Epithelial cell of esophagus (primary cell): ENCODE measurements around the gene TTLL1.
A peak's percentile ranks its signal among the peaks of the same experiment; 100 is the strongest.

Experiments
- DNase-seq: peaks from one replicate; pipeline ENCODE4 v3.0.0; 2010; ENCODE audit warnings: low read depth
- H3K4me3 ChIP-seq: 2 replicates; pipeline ENCODE4 v1.5.1; 2011; ENCODE audit warnings: mild to moderate bottlenecking, low read length, control low read depth
- CTCF ChIP-seq: IDR thresholded peaks from 2 replicates; pipeline ENCODE4 v1.5.1; 2011; ENCODE audit warnings: low read depth, mild to moderate bottlenecking, low read length, control low read depth, inconsistent platforms; ENCODE audit not compliant: insufficient read depth; ENCODE audit errors: missing control alignments

The TTLL1 gene

GRCh38 chr22:43077121-43077877, 11.9 kb downstream of the TTLL1 start:
- no peak overlapping the region for H3K4me3 ChIP-seq
- DNase-seq: no peak
- TF ChIP-seq CTCF: no peak

- no peak for TF ChIP-seq CTCF
- DNase-seq: peak; percentile 73
- H3K4me3 ChIP-seq: no peak overlapping the region
Observed at GRCh38 chr22:43066844-43067385, 22.3 kb downstream of the TTLL1 start.

GRCh38 chr22:43066134-43066533, 23.1 kb downstream of the TTLL1 start:
- no peak overlapping the region for H3K4me3 ChIP-seq
- TF ChIP-seq CTCF: no peak
- no peak for DNase-seq

- peak; percentile 29 for DNase-seq
- peak; percentile 61 for TF ChIP-seq CTCF
- H3K4me3 ChIP-seq: no peak overlapping the region
Observed at GRCh38 chr22:43060183-43060582, 29.0 kb downstream of the TTLL1 start.

GRCh38 chr22:43057641-43058040, 31.6 kb downstream of the TTLL1 start:
- DNase-seq: no peak
- no peak for TF ChIP-seq CTCF
- H3K4me3 ChIP-seq: no peak overlapping the region

GRCh38 chr22:43053176-43053575, 36.0 kb downstream of the TTLL1 start:
- no peak for DNase-seq
- TF ChIP-seq CTCF: peak; percentile 11
- no peak overlapping the region for H3K4me3 ChIP-seq

GRCh38 chr22:43050995-43051394, 38.2 kb downstream of the TTLL1 start:
- TF ChIP-seq CTCF: no peak
- H3K4me3 ChIP-seq: no peak overlapping the region
- DNase-seq: no peak
